ENCODE data around the gene ERI3.

ERI3 gene

GRCh38 chr1:44236490-44237272, 118.4 kb downstream of the ERI3 start:
- H3K4me3 ChIP-seq (ENCODE audit: low read depth in 1 of 2, low read length in 2 of 2): no peak overlapping the region
- H3K27ac ChIP-seq (ENCODE audit: low read length): no peak overlapping the region
- H2AFZ ChIP-seq (ENCODE audit: low read depth, low read length): no peak overlapping the region
- peaks cover 20% of the 10 kb centered on the region for H3K36me3 ChIP-seq (ENCODE audit: insufficient read depth, low read length)
- H3K4me1 ChIP-seq (ENCODE audit: insufficient read depth, low read length): no peaks in the 10 kb centered on the region
- DNase-seq (no peak), ATAC-seq (ENCODE audit: insufficient read depth, low read depth) (no peak)
- H4K20me1 ChIP-seq (ENCODE audit: insufficient read depth, low read length): 0 out of 2 replicates have a peak, but pooled peaks cover 3% of the 10 kb centered on the region
- no peak overlapping the region for H3K4me2 ChIP-seq (ENCODE audit: insufficient read depth, low read length)
- no peak for TF ChIP-seq EZH2 (IDR thresholded peaks at IDR 0.05; ENCODE audit: borderline replicate concordance, low read depth, low read length, severe bottlenecking)
- no peak for TF ChIP-seq CTCF (IDR thresholded peaks at IDR 0.05; ENCODE audit: borderline replicate concordance, extremely low read depth, low read length, poor library complexity, severe bottlenecking)
- H3K9ac ChIP-seq (ENCODE audit: low read depth, low read length): no peak overlapping the region
- H3K27me3 ChIP-seq (ENCODE audit: insufficient read depth, low read length, poor library complexity): no peaks in the 10 kb centered on the region
- no peaks in the 10 kb centered on the region for H3K9me3 ChIP-seq (ENCODE audit: insufficient read depth, low read length, severe bottlenecking)
- no peaks in the 10 kb centered on the region for H3K79me2 ChIP-seq (ENCODE audit: insufficient read depth, low read length)

GRCh38 chr1:44235808-44236207, 119.2 kb downstream of the ERI3 start:
- Histone ChIP-seq H3K4me2 (ENCODE audit: insufficient read depth, low read length) (no peak overlapping the region), H4K20me1 (ENCODE audit: insufficient read depth, low read length) (0 out of 2 replicates have a peak, but pooled peaks cover 2% of the 10 kb centered on the region), H3K36me3 (ENCODE audit: insufficient read depth, low read length) (peaks cover 25% of the 10 kb centered on the region), H3K4me1 (ENCODE audit: insufficient read depth, low read length) (no peaks in the 10 kb centered on the region), H3K4me3 (ENCODE audit: low read depth in 1 of 2, low read length in 2 of 2) (no peak overlapping the region), H3K27me3 (ENCODE audit: insufficient read depth, low read length, poor library complexity) (no peaks in the 10 kb centered on the region), H2AFZ (ENCODE audit: low read depth, low read length) (no peak overlapping the region), H3K9me3 (ENCODE audit: insufficient read depth, low read length, severe bottlenecking) (no peaks in the 10 kb centered on the region), H3K79me2 (ENCODE audit: insufficient read depth, low read length) (no peaks in the 10 kb centered on the region), H3K27ac (ENCODE audit: low read length) (no peak overlapping the region), H3K9ac (ENCODE audit: low read depth, low read length) (no peak overlapping the region)
- DNase-seq (no peak), ATAC-seq (ENCODE audit: insufficient read depth, low read depth) (no peak)
- TF ChIP-seq EZH2 (IDR thresholded peaks at IDR 0.05; ENCODE audit: borderline replicate concordance, low read depth, low read length, severe bottlenecking) (no peak), CTCF (IDR thresholded peaks at IDR 0.05; ENCODE audit: borderline replicate concordance, extremely low read depth, low read length, poor library complexity, severe bottlenecking) (no peak)

GRCh38 chr1:44233593-44233992, 121.5 kb downstream of the ERI3 start:
- Histone ChIP-seq H3K4me2 (ENCODE audit: insufficient read depth, low read length) (no peak overlapping the region), H3K79me2 (ENCODE audit: insufficient read depth, low read length) (no peaks in the 10 kb centered on the region), H2AFZ (ENCODE audit: low read depth, low read length) (no peak overlapping the region), H3K4me1 (ENCODE audit: insufficient read depth, low read length) (no peaks in the 10 kb centered on the region), H3K4me3 (ENCODE audit: low read depth in 1 of 2, low read length in 2 of 2) (no peak overlapping the region), H3K9ac (ENCODE audit: low read depth, low read length) (no peak overlapping the region), H3K27ac (ENCODE audit: low read length) (no peak overlapping the region), H3K27me3 (ENCODE audit: insufficient read depth, low read length, poor library complexity) (no peaks in the 10 kb centered on the region), H3K9me3 (ENCODE audit: insufficient read depth, low read length, severe bottlenecking) (no peaks in the 10 kb centered on the region), H4K20me1 (ENCODE audit: insufficient read depth, low read length) (no peaks in the 10 kb centered on the region), H3K36me3 (ENCODE audit: insufficient read depth, low read length) (peaks cover 20% of the 10 kb centered on the region)
- DNase-seq (no peak), ATAC-seq (ENCODE audit: insufficient read depth, low read depth) (no peak)
- TF ChIP-seq EZH2 (IDR thresholded peaks at IDR 0.05; ENCODE audit: borderline replicate concordance, low read depth, low read length, severe bottlenecking) (no peak), CTCF (IDR thresholded peaks at IDR 0.05; ENCODE audit: borderline replicate concordance, extremely low read depth, low read length, poor library complexity, severe bottlenecking) (no peak)

All from DND-41 (cell line).